HK-2 (cell line): ENCODE data around the gene CPTP.
A peak's percentile ranks its signal among the peaks of the same experiment; 100 is the strongest.

Experiments
- DNase-seq: peaks from one replicate; pipeline ENCODE4 v3.0.0-alpha.2; 2018; ENCODE audit not compliant: unreplicated experiment

CPTP gene

GRCh38 chr1:1292442-1292779 is 32.2 kb upstream of the CPTP start:
- DNase-seq = no peak

- no peak for DNase-seq
Observed at GRCh38 chr1:1292851-1293250, 31.8 kb upstream of the CPTP start.

GRCh38 chr1:1293263-1294249 is 31.0 kb upstream of the CPTP start:
- DNase-seq = no peak

- no peak for DNase-seq
Observed at GRCh38 chr1:1294250-1294890, 30.2 kb upstream of the CPTP start.

- no peak for DNase-seq
Observed at GRCh38 chr1:1295154-1295923, 29.3 kb upstream of the CPTP start.

- DNase-seq = no peak
Observed at GRCh38 chr1:1296070-1297061, 28.2 kb upstream of the CPTP start.

- DNase-seq = no peak
Observed at GRCh38 chr1:1297802-1298424, 26.7 kb upstream of the CPTP start.

- DNase-seq = no peak
Observed at GRCh38 chr1:1298861-1299685, 25.5 kb upstream of the CPTP start.

GRCh38 chr1:1299686-1300351 is 24.8 kb upstream of the CPTP start:
- DNase-seq = no peak

- DNase-seq = no peak
Observed at GRCh38 chr1:1300352-1300739, 24.3 kb upstream of the CPTP start.

GRCh38 chr1:1302006-1302430 is 22.6 kb upstream of the CPTP start:
- DNase-seq = no peak

- DNase-seq = no peak
Observed at GRCh38 chr1:1302951-1303509, 21.6 kb upstream of the CPTP start.

GRCh38 chr1:1303736-1304135 is 20.9 kb upstream of the CPTP start:
- DNase-seq = no peak

GRCh38 chr1:1304331-1305299 is 20.0 kb upstream of the CPTP start:
- DNase-seq = peak; percentile 88

- DNase-seq = peak; percentile 83
Observed at GRCh38 chr1:1305300-1306069, 19.1 kb upstream of the CPTP start.

GRCh38 chr1:1306070-1306660 is 18.4 kb upstream of the CPTP start:
- DNase-seq = no peak
